Fibroblast of peridontal ligament (primary cell): ENCODE results near the gene KCNA2.

Experiments used
- DNase-seq: peaks from one replicate; pipeline ENCODE4 v3.0.0-alpha.2; 2010; ENCODE audit errors: extremely low read depth

Gene KCNA2

GRCh38 chr1:110566836-110567235 lies 39.3 kb downstream of the KCNA2 start:
- no peak for DNase-seq

GRCh38 chr1:110565565-110565964 lies 40.6 kb downstream of the KCNA2 start:
- DNase-seq = no peak

DNA sequence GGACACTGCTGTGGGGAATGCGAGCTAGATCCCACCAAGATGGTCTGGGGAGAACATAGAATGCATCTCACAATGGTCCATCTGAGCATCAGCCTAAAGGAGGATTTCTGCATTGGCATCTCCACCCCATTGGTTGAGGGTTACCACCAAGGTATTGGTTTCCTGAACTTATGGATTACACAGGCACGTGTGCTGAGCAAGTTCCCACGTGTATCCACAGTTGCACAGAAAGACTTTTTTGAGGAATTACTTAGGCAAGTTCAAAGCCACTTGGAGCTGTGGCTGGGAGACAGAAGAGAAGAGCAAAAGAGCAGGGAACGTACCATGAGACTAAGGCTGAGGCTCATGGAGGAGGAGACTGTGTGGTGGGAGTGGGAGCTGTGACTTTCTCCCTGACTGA lies 43.1 kb downstream of the KCNA2 start:
- no peak for DNase-seq

GRCh38 chr1:110561596-110561995 lies 44.6 kb downstream of the KCNA2 start:
- DNase-seq = no peak

- DNase-seq = no peak
These were observed 47.0 kb downstream of the KCNA2 start for GRCh38 chr1:110559157-110559556.

- no peak for DNase-seq
These were observed 48.7 kb downstream of the KCNA2 start for GRCh38 chr1:110557481-110557880.

DNA sequence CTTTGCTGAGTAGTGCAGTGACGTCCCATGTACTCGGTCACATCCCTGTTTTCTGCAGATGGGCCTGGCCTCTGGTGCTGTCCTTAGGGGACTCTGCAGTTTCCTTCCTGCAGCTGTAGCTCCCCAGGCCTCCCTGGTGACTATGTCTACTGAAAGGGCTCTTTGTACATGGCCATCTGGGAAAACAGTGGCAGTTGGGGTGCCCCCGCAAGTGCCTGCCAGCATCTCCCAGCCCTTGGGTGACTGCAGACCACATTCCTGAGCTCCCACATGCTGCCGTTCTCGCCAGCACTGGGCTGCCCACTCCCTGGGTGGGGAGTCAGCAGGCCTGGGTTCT lies 49.7 kb downstream of the KCNA2 start:
- DNase-seq = no peak

DNA sequence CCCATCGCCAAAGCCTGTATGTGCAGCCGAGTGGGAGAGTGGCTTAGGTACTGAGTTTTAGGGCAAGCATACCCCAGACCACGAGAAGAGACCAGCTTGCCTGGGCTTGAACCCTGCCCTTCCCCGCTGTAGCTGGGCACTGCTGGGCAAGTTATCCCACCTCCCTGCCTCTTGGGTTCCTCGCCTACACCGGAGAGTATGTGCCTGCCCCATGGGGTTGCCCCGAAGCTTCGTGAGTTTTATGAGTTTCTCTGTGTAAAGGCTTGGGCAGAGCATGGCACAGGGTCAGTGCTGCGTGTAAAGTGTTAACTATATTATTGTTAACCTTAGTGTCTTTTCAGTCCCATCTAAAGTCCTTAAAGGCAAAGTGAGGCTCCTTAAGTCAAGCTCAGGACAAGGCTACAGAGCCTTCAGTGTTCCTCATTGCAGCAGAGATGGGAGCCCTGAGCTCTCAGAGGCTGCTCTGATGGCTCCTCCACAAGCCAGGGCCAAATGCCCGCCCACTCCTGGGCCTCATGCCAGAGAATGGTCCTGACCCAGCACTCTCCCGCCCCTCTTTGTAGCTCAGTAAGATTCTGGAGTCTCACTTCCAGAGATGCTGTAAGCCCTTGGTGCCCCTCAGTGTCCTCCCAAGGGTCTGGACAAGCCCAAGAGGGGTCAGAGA lies 50.2 kb downstream of the KCNA2 start:
- DNase-seq = peak; percentile 2

- DNase-seq = no peak
These were observed 51.0 kb downstream of the KCNA2 start for GRCh38 chr1:110554871-110555801.

GRCh38 chr1:110551278-110551809 lies 54.8 kb downstream of the KCNA2 start:
- DNase-seq = no peak

DNA sequence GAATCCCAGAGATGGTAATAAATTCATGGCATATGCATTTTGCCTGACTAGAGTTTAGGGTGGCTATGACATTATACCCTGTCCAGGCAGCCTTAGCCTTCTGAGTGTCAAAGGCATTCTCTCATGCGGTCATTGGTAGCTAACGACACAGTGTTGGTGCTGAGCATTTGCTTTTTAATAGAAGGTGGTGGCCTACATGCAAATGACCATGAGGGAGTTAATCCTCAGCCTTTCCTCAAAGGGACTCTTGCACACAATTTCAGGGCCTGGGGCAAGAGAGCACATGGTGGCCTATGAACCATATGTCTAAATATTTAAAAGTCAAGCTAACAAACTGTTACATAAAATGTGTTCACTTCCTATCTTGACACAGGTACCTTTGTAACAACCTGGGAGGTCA lies 56.3 kb downstream of the KCNA2 start:
- DNase-seq = no peak

GRCh38 chr1:110548381-110548780 lies 57.8 kb downstream of the KCNA2 start:
- no peak for DNase-seq

GRCh38 chr1:110547017-110547416 lies 59.1 kb downstream of the KCNA2 start:
- no peak for DNase-seq

DNA sequence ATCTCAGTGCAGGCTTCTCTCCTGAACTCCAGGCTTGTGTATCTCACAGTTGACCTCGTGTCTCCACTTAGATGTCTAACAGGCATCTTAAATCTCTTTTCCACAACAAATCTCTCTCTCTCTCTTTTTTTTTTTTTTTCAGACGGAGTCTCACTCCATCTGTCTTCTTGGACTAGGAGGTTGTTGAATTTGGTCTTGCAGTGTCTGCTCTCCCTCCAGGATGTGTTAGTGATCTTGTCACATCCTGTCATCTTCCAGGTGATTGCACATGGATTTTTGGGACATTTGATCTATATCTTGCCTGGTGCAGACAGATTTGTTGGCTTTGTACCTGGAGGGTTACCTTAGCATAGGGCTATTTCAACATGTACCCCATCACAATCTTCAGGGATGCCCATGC lies 60.7 kb downstream of the KCNA2 start:
- DNase-seq = no peak

DNA sequence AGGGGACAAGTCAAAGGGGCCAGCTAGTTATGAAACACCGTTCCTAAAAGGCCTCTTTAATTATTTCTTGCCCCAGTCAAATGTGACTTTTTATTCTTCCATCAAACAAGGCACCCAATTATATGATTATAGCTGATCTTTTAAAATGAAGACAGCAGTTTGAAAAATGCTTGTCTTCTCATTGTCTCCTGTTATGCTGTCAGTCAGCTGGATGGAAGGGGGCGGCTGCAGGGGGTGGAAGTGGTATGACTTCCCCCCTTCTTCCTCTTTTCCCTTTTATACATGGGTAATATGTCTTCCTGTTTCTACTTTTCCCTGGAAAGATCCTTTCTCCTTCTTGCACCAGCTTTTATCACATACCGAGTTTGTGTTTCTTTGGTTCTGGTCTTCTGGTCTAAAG lies 61.4 kb downstream of the KCNA2 start:
- DNase-seq = no peak
